HepG2 (cell line): ENCODE results near the gene RARA. TPM values are rescaled to one million over a fixed set of nuclear protein-coding genes. Genes with fewer than 3 reads are reported as not detected.

Source experiments
- FOXA3 ChIP-seq: IDR thresholded peaks from 2 replicates; pipeline ENCODE4 v1.6.1; 2016; ENCODE audit warnings: missing genetic modification reagents, missing compliant biosample characterization
- GFI1 ChIP-seq: sonication (generic); formaldehyde crosslinking; IDR thresholded peaks from 2 replicates; pipeline ENCODE4 v1.5.0; 2020; ENCODE audit warnings: missing genetic modification reagents, mild to moderate bottlenecking, borderline replicate concordance
- HDAC1 ChIP-seq: sonication (generic); formaldehyde crosslinking; IDR thresholded peaks from 2 replicates; pipeline ENCODE4 v1.5.1; 2020; ENCODE audit warnings: mild to moderate bottlenecking, missing genetic modification reagents
- KDM3A ChIP-seq: IDR thresholded peaks from 2 replicates; pipeline ENCODE4 v1.6.1; 2018; ENCODE audit warnings: low read depth, missing compliant biosample characterization
- ONECUT2 ChIP-seq: sonication (generic); formaldehyde crosslinking; IDR thresholded peaks from 2 replicates; pipeline ENCODE4 v1.4.0; 2020; ENCODE audit warnings: missing genetic modification reagents
- REPIN1 ChIP-seq: sonication (generic); formaldehyde crosslinking; IDR thresholded peaks from 2 replicates; pipeline ENCODE4 v1.8.0; 2022; ENCODE audit warnings: missing genetic modification reagents, low read depth, mild to moderate bottlenecking, borderline replicate concordance
- SNAI1 ChIP-seq: sonication (generic); formaldehyde crosslinking; IDR thresholded peaks from 2 replicates; pipeline ENCODE4 v1.5.0; 2020; ENCODE audit warnings: mild to moderate bottlenecking, missing genetic modification reagents, borderline replicate concordance
- SOX6 ChIP-seq, 2 experiments: fragments of 450-650 bp in 1 of 2; sonication (generic) in 1 of 2; formaldehyde crosslinking in 1 of 2; IDR thresholded peaks; 2 replicates each; pipeline versions ENCODE4 v1.4.0 to v1.6.1; 2017 to 2020; ENCODE audit warnings: antibody characterized with exemption in 1 of 2, mild to moderate bottlenecking in 1 of 2, missing genetic modification reagents in 1 of 2
- SYNCRIP ChIP-seq: fragments of 200-400 bp; formaldehyde crosslinking; IDR thresholded peaks from 2 replicates; pipeline ENCODE4 v1.6.1; 2018; ENCODE audit warnings: mild to moderate bottlenecking, low read depth, low read length; ENCODE audit not compliant: insufficient read depth
- THAP11 ChIP-seq: IDR thresholded peaks from 2 replicates; pipeline ENCODE4 v1.6.1; 2016; ENCODE audit warnings: missing biosample characterization, missing genetic modification reagents
- THYN1 ChIP-seq: sonication (generic); formaldehyde crosslinking; IDR thresholded peaks from 2 replicates; pipeline ENCODE4 v1.8.1; 2023; ENCODE audit warnings: low read depth, mild to moderate bottlenecking, moderate library complexity, missing genetic modification reagents, borderline replicate concordance
- ZFAT ChIP-seq: sonication (generic); formaldehyde crosslinking; conservative IDR thresholded peaks from 2 replicates; pipeline ENCODE4 v1.8.1; 2023; ENCODE audit warnings: missing genetic modification reagents, inconsistent platforms
- ZMYM2 ChIP-seq: sonication (generic); formaldehyde crosslinking; IDR thresholded peaks from 2 replicates; pipeline ENCODE4 v1.8.0; 2022; ENCODE audit warnings: mild to moderate bottlenecking, missing genetic modification reagents
- ZNF296 ChIP-seq: sonication (generic); formaldehyde crosslinking; conservative IDR thresholded peaks from 2 replicates; pipeline ENCODE4 v1.5.0; 2020; ENCODE audit warnings: mild to moderate bottlenecking, missing genetic modification reagents
- ZNF326 ChIP-seq: sonication (generic); formaldehyde crosslinking; IDR thresholded peaks from 2 replicates; pipeline ENCODE4 v1.4.0; 2020; ENCODE audit warnings: missing genetic modification reagents, borderline replicate concordance
- ZNF335 ChIP-seq: sonication (generic); formaldehyde crosslinking; IDR thresholded peaks from 2 replicates; pipeline ENCODE4 v1.4.0; 2020; ENCODE audit warnings: missing genetic modification reagents
- ZNF33A ChIP-seq: sonication (generic); formaldehyde crosslinking; IDR thresholded peaks from 2 replicates; pipeline ENCODE4 v1.5.1; 2020; ENCODE audit warnings: missing genetic modification reagents, mild to moderate bottlenecking, moderate library complexity, borderline replicate concordance
- ZNF678 ChIP-seq: sonication (generic); formaldehyde crosslinking; IDR thresholded peaks from 2 replicates; pipeline ENCODE4 v1.4.0; 2020; ENCODE audit warnings: mild to moderate bottlenecking, missing genetic modification reagents
- ZNF75D ChIP-seq: sonication (generic); formaldehyde crosslinking; IDR thresholded peaks from 2 replicates; pipeline ENCODE4 v1.8.1; 2023; ENCODE audit warnings: missing genetic modification reagents, mild to moderate bottlenecking, borderline replicate concordance
- polyA plus RNA-seq, 8 experiments: library from polyadenylated mRNA; depleted of rRNA in 3 of 8; stranded (reverse) in 7 of 8; unstranded in 1 of 8; fragments of >200 nt; fragmentation: Illumina TruSeq in 4 of 8; extraction: Trizol in 4 of 8; gene quantifications; 2 replicates each; pipeline versions ENCODE4 v1.2.1 to v1.2.3, GENCODE V29; 2011 to 2016; ENCODE audit warnings: low read depth in 4 of 8, missing spikeins in 1 of 8, mixed read lengths in 1 of 8; ENCODE audit not compliant: insufficient read depth in 1 of 8
- total RNA-seq, 5 experiments: library from RNA; depleted of rRNA; stranded (reverse); fragments of >200 nt; fragmentation: Illumina TruSeq; extraction: Trizol; gene quantifications; 2 replicates each; pipeline ENCODE4 v1.2.3, GENCODE V29; 2016; ENCODE audit warnings: low read depth in 1 of 5
- TF ChIP-seq, protein P1 (sequence below): IDR thresholded peaks from 2 replicates; pipeline ENCODE4 v1.6.1; 2012; ENCODE audit warnings: low read length, improper control_type of control experiment
- TF ChIP-seq, protein P2 (sequence below): sonication (generic); formaldehyde crosslinking; IDR thresholded peaks from 2 replicates; pipeline ENCODE4 v1.4.0; 2020; ENCODE audit warnings: missing genetic modification reagents
- TF ChIP-seq, protein P3 (sequence below): IDR thresholded peaks from 2 replicates; pipeline ENCODE4 v1.6.1; 2012; ENCODE audit warnings: low read depth, low read length, improper control_type of control experiment
- TF ChIP-seq, protein P4 (sequence below): sonication (generic); formaldehyde crosslinking; IDR thresholded peaks from 2 replicates; pipeline ENCODE4 v1.5.0; 2020; ENCODE audit warnings: missing genetic modification reagents, mild to moderate bottlenecking, borderline replicate concordance

RARA gene
- total and polyA plus RNA-seq, 2 of the 13 experiments (the other 11 are each of a cell fraction or from before 2014, with no cell fraction given): 6.4 to 8.6 TPM

DNA sequence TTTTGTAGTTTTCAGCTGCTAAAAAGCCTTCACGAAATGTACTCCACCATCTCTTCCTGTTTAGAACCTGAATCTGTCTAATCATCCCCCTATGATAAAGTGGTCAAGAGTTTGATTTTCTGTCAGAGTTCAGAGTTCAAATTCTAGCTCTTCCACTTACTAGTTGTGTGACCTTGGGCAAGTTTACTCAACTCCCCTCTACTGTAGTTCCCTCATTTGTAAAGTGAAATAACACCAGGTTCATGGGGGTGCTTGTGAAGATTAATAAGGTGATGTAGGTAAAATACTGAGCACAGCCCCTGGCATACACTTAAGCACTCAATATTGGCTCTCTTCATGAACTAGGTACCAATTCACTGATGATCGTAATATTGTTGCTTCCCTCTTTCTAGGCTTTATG lies 22.5 kb upstream of the RARA start (continued):
- TF ChIP-seq, protein P1, sequence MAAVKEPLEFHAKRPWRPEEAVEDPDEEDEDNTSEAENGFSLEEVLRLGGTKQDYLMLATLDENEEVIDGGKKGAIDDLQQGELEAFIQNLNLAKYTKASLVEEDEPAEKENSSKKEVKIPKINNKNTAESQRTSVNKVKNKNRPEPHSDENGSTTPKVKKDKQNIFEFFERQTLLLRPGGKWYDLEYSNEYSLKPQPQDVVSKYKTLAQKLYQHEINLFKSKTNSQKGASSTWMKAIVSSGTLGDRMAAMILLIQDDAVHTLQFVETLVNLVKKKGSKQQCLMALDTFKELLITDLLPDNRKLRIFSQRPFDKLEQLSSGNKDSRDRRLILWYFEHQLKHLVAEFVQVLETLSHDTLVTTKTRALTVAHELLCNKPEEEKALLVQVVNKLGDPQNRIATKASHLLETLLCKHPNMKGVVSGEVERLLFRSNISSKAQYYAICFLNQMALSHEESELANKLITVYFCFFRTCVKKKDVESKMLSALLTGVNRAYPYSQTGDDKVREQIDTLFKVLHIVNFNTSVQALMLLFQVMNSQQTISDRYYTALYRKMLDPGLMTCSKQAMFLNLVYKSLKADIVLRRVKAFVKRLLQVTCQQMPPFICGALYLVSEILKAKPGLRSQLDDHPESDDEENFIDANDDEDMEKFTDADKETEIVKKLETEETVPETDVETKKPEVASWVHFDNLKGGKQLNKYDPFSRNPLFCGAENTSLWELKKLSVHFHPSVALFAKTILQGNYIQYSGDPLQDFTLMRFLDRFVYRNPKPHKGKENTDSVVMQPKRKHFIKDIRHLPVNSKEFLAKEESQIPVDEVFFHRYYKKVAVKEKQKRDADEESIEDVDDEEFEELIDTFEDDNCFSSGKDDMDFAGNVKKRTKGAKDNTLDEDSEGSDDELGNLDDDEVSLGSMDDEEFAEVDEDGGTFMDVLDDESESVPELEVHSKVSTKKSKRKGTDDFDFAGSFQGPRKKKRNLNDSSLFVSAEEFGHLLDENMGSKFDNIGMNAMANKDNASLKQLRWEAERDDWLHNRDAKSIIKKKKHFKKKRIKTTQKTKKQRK: no peak
- TF ChIP-seq THAP11 (peak; percentile 71), ZNF678 (CRISPR knock-in tag) (no peak), GFI1 (CRISPR knock-in tag) (0 out of 2 replicates have a peak, but pooled peaks have one; percentile 50), ZNF75D (CRISPR knock-in tag) (no peak), ONECUT2 (CRISPR knock-in tag) (no peak), SNAI1 (CRISPR knock-in tag) (no peak), ZFAT (no peak), ZNF326 (no peak), ZNF335 (no peak), SOX6 (IDR thresholded peaks at IDR 0.05) (no peak), SOX6 (CRISPR knock-in tag; IDR thresholded peaks at IDR 0.05) (0 out of 2 replicates have a peak, but pooled peaks have one; percentile 24), ZMYM2 (CRISPR knock-in tag) (peak; percentile 66), ZNF33A (no peak), ZNF296 (no peak), FOXA3 (CRISPR knock-in tag) (peak; percentile 59; the same call in 1 of the 2 replicates), SYNCRIP (no peak), KDM3A (CRISPR knock-in tag) (no peak), THYN1 (CRISPR knock-in tag) (0 out of 2 replicates have a peak, but pooled peaks have one; percentile 56), HDAC1 (CRISPR knock-in tag) (0 out of 2 replicates have a peak, but pooled peaks have one; percentile 25), REPIN1 (peak; percentile 55; the same call in 1 of the 2 replicates)
- TF ChIP-seq, protein P2, sequence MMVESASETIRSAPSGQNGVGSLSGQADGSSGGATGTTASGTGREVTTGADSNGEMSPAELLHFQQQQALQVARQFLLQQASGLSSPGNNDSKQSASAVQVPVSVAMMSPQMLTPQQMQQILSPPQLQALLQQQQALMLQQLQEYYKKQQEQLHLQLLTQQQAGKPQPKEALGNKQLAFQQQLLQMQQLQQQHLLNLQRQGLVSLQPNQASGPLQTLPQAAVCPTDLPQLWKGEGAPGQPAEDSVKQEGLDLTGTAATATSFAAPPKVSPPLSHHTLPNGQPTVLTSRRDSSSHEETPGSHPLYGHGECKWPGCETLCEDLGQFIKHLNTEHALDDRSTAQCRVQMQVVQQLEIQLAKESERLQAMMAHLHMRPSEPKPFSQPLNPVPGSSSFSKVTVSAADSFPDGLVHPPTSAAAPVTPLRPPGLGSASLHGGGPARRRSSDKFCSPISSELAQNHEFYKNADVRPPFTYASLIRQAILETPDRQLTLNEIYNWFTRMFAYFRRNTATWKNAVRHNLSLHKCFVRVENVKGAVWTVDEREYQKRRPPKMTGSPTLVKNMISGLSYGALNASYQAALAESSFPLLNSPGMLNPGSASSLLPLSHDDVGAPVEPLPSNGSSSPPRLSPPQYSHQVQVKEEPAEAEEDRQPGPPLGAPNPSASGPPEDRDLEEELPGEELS (CRISPR knock-in tag): 0 out of 2 replicates have a peak, but pooled peaks have one; percentile 35
- TF ChIP-seq, protein P3, sequence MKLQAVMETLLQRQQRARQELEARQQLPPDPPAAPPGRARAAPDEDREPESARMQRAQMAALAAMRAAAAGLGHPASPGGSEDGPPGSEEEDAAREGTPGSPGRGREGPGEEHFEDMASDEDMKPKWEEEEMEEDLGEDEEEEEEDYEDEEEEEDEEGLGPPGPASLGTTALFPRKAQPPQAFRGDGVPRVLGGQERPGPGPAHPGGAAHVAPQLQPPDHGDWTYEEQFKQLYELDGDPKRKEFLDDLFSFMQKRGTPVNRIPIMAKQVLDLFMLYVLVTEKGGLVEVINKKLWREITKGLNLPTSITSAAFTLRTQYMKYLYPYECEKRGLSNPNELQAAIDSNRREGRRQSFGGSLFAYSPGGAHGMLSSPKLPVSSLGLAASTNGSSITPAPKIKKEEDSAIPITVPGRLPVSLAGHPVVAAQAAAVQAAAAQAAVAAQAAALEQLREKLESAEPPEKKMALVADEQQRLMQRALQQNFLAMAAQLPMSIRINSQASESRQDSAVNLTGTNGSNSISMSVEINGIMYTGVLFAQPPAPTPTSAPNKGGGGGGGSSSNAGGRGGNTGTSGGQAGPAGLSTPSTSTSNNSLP: 0 out of 2 replicates have a peak, but pooled peaks have one; percentile 20
- TF ChIP-seq, protein P4, sequence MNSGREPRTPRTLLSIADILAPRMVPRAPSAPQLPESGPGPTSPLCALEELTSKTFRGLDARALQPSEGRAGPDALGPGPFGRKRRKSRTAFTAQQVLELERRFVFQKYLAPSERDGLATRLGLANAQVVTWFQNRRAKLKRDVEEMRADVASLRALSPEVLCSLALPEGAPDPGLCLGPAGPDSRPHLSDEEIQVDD (CRISPR knock-in tag): no peak
